ENCODE data around the gene SYT7.

- TF ChIP-seq CTCF (IDR thresholded peaks at IDR 0.05) (no peak), RAD21 (conservative IDR thresholded peaks at IDR 0.05 in 1 of 2, IDR thresholded peaks at IDR 0.05 in 1 of 2) (no peak)
Measured at GRCh38 chr11:61505640-61506155, 75.2 kb downstream of the SYT7 start.
